Activated CD8-positive, alpha-beta memory T cell treated with anti-CD3 and anti-CD28 coated beads, Interleukin-2, amount 10 ng/mL, durations not matched to agents 7 days and 5 days (primary cell): Measurements from ENCODE around the gene RBM19. TPM values are rescaled to one million over a fixed set of nuclear protein-coding genes. Genes with fewer than 3 reads are reported as not detected.

Source experiments
- ATAC-seq: fragments of 150-1000 bp; cut with Tn5 transposase; one replicate; pipeline ENCODE4 v1.10.0; 2021; ENCODE audit warnings: moderate library complexity
- CTCF ChIA-PET: fragments of 350-600 bp; sonication (Branson Sonifier 250); formaldehyde crosslinking; loops from one replicate; lab custom pipeline; 2021; ENCODE audit warnings: antibody characterized with exemption; lab: Charles Lee
- DNase-seq: peaks from one replicate; pipeline ENCODE4 v3.0.0-alpha.2; 2020
- H3K27ac Mint-ChIP-seq: one replicate; pipeline ENCODE4 v1.8.0; 2021; ENCODE audit warnings: mild to moderate bottlenecking, mixed read lengths
- H3K27me3 Mint-ChIP-seq: one replicate; pipeline ENCODE4 v1.8.0; 2021; ENCODE audit warnings: mixed read lengths
- H3K36me3 Mint-ChIP-seq: one replicate; pipeline ENCODE4 v1.8.0; 2021; ENCODE audit warnings: mild to moderate bottlenecking, mixed read lengths
- H3K4me1 Mint-ChIP-seq: one replicate; pipeline ENCODE4 v1.8.0; 2021; ENCODE audit warnings: mixed read lengths
- H3K4me3 Mint-ChIP-seq: one replicate; pipeline ENCODE4 v1.8.0; 2021; ENCODE audit warnings: mild to moderate bottlenecking, moderate library complexity, mixed read lengths
- H3K9me3 Mint-ChIP-seq: one replicate; pipeline ENCODE4 v1.8.0; 2022; ENCODE audit warnings: low read depth, mixed read lengths
- total RNA-seq, 2 experiments: library from RNA; stranded (reverse); gene quantifications; one replicate each; pipeline ENCODE4 v1.2.3, GENCODE V29; 2021

The RBM19 gene
- total RNA-seq, 2 experiments from 2014 or later: 39.8 to 55.7 TPM

GRCh38 chr12:113923251-113923650 is 42.9 kb downstream of the RBM19 start:
- Mint-ChIP-seq H3K4me3 (no peak overlapping the region), H3K4me1 (peaks cover 8% of the 10 kb centered on the region), H3K27me3 (no peaks in the 10 kb centered on the region), H3K27ac (no peak overlapping the region), H3K36me3 (peaks cover 23% of the 10 kb centered on the region), H3K9me3 (no peaks in the 10 kb centered on the region)
- CTCF ChIA-PET: no interaction called here
- ATAC-seq: no peak
- no peak for DNase-seq

DNA sequence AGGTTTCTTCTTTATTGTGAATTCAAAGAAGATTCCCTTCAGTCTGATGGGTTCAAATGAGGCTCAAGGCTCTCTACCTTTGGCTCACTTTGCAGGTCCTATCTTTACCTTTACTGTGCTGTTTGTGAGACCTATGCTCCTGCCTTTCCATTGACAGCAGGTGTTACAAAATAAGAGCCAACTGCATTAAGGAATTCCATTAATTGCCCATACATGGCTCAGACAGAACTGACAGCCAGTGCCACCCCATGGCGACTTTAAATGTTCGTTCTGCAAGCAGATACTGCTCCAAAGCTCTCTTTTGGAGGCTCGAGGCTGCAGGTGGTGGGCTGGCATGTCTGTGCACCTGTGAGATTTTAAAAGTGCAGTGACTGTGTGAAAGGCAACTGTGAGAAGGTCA is 44.7 kb downstream of the RBM19 start:
- Mint-ChIP-seq H3K9me3 (no peaks in the 10 kb centered on the region), H3K36me3 (peaks cover 18% of the 10 kb centered on the region), H3K27ac (no peak overlapping the region), H3K4me3 (no peak overlapping the region), H3K4me1 (peaks cover under 1% of the 10 kb centered on the region), H3K27me3 (no peaks in the 10 kb centered on the region)
- no peak for ATAC-seq
- DNase-seq: no peak
- CTCF ChIA-PET: no interaction called here

DNA sequence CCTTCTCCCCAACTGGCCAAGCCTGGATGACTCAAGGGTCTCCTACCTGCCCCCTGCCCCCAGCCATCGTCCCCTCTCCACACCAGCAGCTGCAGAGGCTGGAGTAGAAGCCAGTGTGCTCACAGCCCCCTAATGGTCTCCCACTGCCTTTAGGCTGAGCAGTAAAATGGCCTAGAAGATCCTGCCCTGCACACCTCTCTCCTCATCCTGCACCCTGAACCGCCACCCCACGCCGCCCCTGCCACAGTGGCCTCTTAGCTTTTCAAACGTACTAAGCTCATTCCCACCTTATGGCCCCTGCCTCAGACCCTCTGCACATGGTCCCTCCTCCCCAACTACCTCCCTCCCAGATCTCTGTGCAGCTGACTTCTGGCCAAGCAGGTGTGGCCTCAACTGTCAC is 46.3 kb downstream of the RBM19 start:
- Mint-ChIP-seq H3K27me3 (no peaks in the 10 kb centered on the region), H3K36me3 (peaks cover 14% of the 10 kb centered on the region)
- CTCF ChIA-PET: no interaction called here

GRCh38 chr12:113918306-113918705 is 47.8 kb downstream of the RBM19 start:
- DNase-seq: no peak
- ATAC-seq: no peak
- no peaks in the 10 kb centered on the region for H3K4me1 Mint-ChIP-seq
- peaks cover 6% of the 10 kb centered on the region for H3K36me3 Mint-ChIP-seq
- H3K27me3 Mint-ChIP-seq: no peaks in the 10 kb centered on the region
- CTCF ChIA-PET: interaction anchor here (0.8 to 1.1 kb wide), 2 partner anchors 133 to 456 kb away, joined by 3 read pairs; no protein-coding TSS in a partner anchor
- no peaks in the 10 kb centered on the region for H3K9me3 Mint-ChIP-seq
- no peak overlapping the region for H3K27ac Mint-ChIP-seq
- H3K4me3 Mint-ChIP-seq: no peak overlapping the region

More for the DNA sequence above, 46.3 kb downstream of the RBM19 start:
- ATAC-seq: no peak
- no peaks in the 10 kb centered on the region for H3K9me3 Mint-ChIP-seq
- no peak overlapping the region for H3K27ac Mint-ChIP-seq
- DNase-seq: no peak
- H3K4me1 Mint-ChIP-seq: no peaks in the 10 kb centered on the region
- no peak overlapping the region for H3K4me3 Mint-ChIP-seq

GRCh38 chr12:113917393-113917792 is 48.7 kb downstream of the RBM19 start:
- no peaks in the 10 kb centered on the region for H3K4me1 Mint-ChIP-seq
- no peaks in the 10 kb centered on the region for H3K27me3 Mint-ChIP-seq

DNA sequence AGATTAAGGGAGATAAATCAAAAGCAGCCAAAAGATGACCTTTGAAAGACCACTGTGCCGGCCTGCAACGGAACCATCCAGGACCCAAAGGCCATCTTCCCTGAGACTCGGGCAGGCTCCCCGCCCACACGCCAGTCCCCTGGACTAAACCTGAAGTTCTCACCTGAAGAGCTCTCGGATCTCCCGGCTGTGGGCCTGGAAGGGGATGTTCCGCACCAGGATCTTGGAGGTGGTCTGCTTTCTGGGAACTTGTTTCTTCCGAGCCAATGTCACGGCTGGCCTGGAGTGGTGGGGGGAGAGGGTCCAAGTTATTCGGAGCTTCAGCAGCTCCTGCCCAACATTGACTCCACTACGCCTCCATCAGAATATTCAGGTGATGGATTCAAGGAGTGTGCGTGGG is 51.3 kb downstream of the RBM19 start:
- Mint-ChIP-seq H3K4me1 (no peaks in the 10 kb centered on the region), H3K9me3 (no peaks in the 10 kb centered on the region), H3K36me3 (peaks cover 5% of the 10 kb centered on the region), H3K4me3 (no peak overlapping the region), H3K27me3 (no peaks in the 10 kb centered on the region), H3K27ac (no peak overlapping the region)
- DNase-seq (no peak), ATAC-seq (no peak)
- CTCF ChIA-PET: no interaction called here

More at GRCh38 chr12:113917393-113917792, 48.7 kb downstream of the RBM19 start:
- Mint-ChIP-seq H3K27ac (no peak overlapping the region), H3K4me3 (no peak overlapping the region), H3K36me3 (peaks cover 4% of the 10 kb centered on the region), H3K9me3 (no peaks in the 10 kb centered on the region)
- DNase-seq (no peak), ATAC-seq (no peak)
- CTCF ChIA-PET: interaction anchor here (0.8 to 1.1 kb wide), 2 partner anchors 132 to 455 kb away, joined by 3 read pairs; no protein-coding TSS in a partner anchor

- no peak for ATAC-seq
- Mint-ChIP-seq H3K4me3 (no peak overlapping the region), H3K36me3 (peaks cover 5% of the 10 kb centered on the region), H3K27me3 (no peaks in the 10 kb centered on the region), H3K27ac (no peak overlapping the region), H3K9me3 (no peaks in the 10 kb centered on the region), H3K4me1 (no peaks in the 10 kb centered on the region)
- DNase-seq: no peak
- CTCF ChIA-PET: no interaction called here
Measured at GRCh38 chr12:113914176-113914575, 51.9 kb downstream of the RBM19 start.

DNA sequence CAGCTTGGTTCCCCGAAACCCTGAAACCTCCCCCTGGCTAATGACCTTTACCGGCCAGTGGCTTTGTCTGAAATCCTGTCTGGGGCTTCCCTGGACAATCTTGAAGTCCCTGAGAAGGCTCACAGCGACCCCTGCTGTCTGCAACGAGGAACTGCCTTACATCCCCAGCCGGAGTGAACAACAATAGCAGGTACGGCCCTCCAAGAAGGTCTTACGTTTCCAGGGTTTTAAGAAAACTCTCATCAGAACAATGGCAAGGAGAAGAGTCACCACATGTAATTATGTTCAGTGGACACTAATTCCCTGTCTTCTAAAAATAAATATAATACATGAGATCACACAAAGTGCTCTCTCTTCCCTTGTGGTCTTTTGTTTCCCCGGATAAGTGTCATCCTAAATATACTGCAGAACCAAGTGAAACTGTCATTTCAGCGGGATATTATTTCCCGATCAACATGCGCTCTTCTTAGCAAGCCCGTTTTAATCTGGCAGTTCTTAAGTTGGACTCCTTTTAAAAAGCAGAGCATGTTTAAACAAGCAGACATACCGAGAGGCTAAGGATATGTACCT is 53.3 kb downstream of the RBM19 start:
- H3K4me1 Mint-ChIP-seq: no peaks in the 10 kb centered on the region
- ATAC-seq: peak; percentile 61
- no peak overlapping the region for H3K4me3 Mint-ChIP-seq
- H3K27ac Mint-ChIP-seq: no peak overlapping the region
- DNase-seq: peak; percentile 64
- H3K27me3 Mint-ChIP-seq: no peaks in the 10 kb centered on the region
- CTCF ChIA-PET: interaction anchor here (0.5 to 1.6 kb wide), 8 partner anchors 9 to 450 kb away, joined by 3 read pairs; no protein-coding TSS in a partner anchor
- H3K9me3 Mint-ChIP-seq: no peaks in the 10 kb centered on the region
- peaks cover 5% of the 10 kb centered on the region for H3K36me3 Mint-ChIP-seq

DNA sequence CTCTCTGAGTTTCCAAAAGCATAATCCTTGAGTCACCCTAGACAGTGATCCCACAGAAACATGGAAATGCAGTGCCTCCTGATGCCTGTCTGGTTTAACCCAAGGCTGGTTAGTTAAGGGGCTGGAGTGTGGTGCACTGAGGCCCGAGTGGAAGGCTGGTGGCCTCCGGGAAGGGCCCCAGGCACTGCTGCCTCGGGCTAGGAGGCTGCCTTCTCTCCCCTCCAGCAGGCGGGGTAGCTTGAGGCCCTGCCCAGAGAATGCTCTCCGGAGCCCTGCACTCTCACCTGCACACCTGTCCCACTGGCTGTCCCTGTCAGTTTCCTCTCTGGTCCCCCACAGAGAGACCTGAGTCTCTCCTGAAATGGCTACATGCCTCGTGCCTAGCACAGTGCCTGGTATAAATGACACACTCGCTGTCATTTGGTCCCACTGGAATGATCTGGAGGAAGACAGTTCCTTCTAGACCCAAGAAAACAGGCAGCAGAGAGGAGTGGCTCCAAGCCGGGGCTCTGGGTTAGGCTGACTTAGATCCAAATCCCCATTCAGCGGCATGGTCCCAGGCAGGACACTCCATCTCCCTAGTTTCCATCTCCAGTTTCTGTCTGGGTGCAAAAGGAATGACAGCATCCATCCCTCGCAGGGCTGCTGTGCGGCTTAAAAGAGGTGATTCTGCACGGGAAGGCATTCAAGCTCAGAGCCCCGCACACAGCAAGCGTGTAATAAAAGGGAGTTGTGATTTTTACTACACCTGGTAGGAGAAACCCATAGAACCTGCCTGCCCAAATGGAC is 54.0 kb downstream of the RBM19 start:
- Mint-ChIP-seq H3K9me3 (no peaks in the 10 kb centered on the region), H3K4me3 (no peak overlapping the region), H3K4me1 (no peaks in the 10 kb centered on the region), H3K27ac (no peak overlapping the region), H3K36me3 (peaks cover 5% of the 10 kb centered on the region), H3K27me3 (no peaks in the 10 kb centered on the region)
- CTCF ChIA-PET: interaction anchor here (0.5 to 1.6 kb wide), 7 partner anchors 9 to 450 kb away, joined by 3 read pairs; no protein-coding TSS in a partner anchor
- DNase-seq (no peak), ATAC-seq (no peak)

DNA sequence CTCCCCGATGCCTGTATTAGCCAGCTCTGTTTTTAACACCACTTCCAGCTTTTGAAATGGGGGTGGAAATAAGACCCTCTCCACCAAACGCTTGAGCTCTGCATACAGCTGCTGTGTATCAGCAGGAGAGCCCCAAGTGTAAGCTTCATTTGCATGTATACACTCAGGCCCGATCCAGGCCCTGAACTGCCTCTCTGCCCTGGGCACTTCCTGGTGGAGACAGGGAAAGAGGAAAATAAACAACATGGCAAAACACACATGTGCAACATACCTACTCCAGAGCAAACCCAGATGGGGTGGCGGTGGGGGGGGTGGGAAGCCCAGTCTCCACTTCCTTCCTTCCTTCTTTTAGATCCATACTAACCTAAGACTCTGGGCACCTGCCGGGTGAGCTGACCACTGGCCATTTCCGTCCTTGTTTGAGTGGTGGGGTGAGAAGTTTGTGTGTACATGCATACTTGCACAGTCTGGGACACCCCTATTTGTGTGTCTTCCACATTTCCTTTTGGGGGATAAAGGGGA is 55.3 kb downstream of the RBM19 start:
- H3K4me1 Mint-ChIP-seq: no peaks in the 10 kb centered on the region
- peaks cover 10% of the 10 kb centered on the region for H3K36me3 Mint-ChIP-seq
- no peak overlapping the region for H3K27ac Mint-ChIP-seq
- H3K9me3 Mint-ChIP-seq: no peaks in the 10 kb centered on the region
- DNase-seq (no peak), ATAC-seq (no peak)
- no peaks in the 10 kb centered on the region for H3K27me3 Mint-ChIP-seq
- H3K4me3 Mint-ChIP-seq: no peak overlapping the region
- CTCF ChIA-PET: no interaction called here

- DNase-seq (no peak), ATAC-seq (no peak)
- H3K4me3 Mint-ChIP-seq: no peak overlapping the region
- H3K4me1 Mint-ChIP-seq: no peaks in the 10 kb centered on the region
- no peaks in the 10 kb centered on the region for H3K27me3 Mint-ChIP-seq
- CTCF ChIA-PET: interaction anchor here (1.2 kb wide), 1 partner anchor 448 kb away, joined by 3 read pairs; no protein-coding TSS in a partner anchor
- H3K36me3 Mint-ChIP-seq: peaks cover 11% of the 10 kb centered on the region
- H3K27ac Mint-ChIP-seq: no peak overlapping the region
- no peaks in the 10 kb centered on the region for H3K9me3 Mint-ChIP-seq
Measured at GRCh38 chr12:113909776-113910420, 56.2 kb downstream of the RBM19 start.

- CTCF ChIA-PET: interaction anchor here (1.2 kb wide), 1 partner anchor 447 kb away, joined by 3 read pairs; no protein-coding TSS in a partner anchor
- Mint-ChIP-seq H3K27ac (no peak overlapping the region), H3K4me1 (no peaks in the 10 kb centered on the region), H3K9me3 (no peaks in the 10 kb centered on the region), H3K36me3 (peaks cover 14% of the 10 kb centered on the region), H3K27me3 (no peaks in the 10 kb centered on the region), H3K4me3 (no peak overlapping the region)
- DNase-seq (no peak), ATAC-seq (no peak)
Measured at GRCh38 chr12:113908584-113909100, 57.5 kb downstream of the RBM19 start.
